Neutrophil (primary cell): ENCODE measurements around the gene CHIT1.
"Not testable (repeated sequence)": the region's sequence is repeated elsewhere in the genome, so short reads cannot be mapped to it uniquely, and the experiment has no call there.

ENCODE experiments used
- H3K27ac ChIP-seq: fragments of 200-600 bp; sonication (generic); 2 replicates; pipeline ENCODE4 v1.5.1; 2016; ENCODE audit warnings: mild to moderate bottlenecking, moderate library complexity
- H3K27me3 ChIP-seq: fragments of 200-600 bp; sonication (generic); 2 replicates; pipeline ENCODE4 v1.6.0; 2016; ENCODE audit warnings: mild to moderate bottlenecking
- H3K36me3 ChIP-seq: fragments of 200-600 bp; sonication (generic); 2 replicates; pipeline ENCODE4 v1.5.1; 2017
- H3K4me1 ChIP-seq, 2 experiments: fragments of 200-600 bp in 1 of 2; sonication (generic) in 1 of 2; 1 replicate in 1 of 2; 2 replicates in 1 of 2; pipeline versions ENCODE4 v1.5.1 to v1.6.1; 2013 to 2016; ENCODE audit warnings: low read depth in 1 of 2, low read length in 1 of 2, mild to moderate bottlenecking in 1 of 2, moderate library complexity in 1 of 2; ENCODE audit not compliant: control insufficient read depth in 1 of 2, insufficient read depth in 1 of 2
- H3K4me3 ChIP-seq, 2 experiments: fragments of 200-600 bp in 1 of 2; sonication (generic) in 1 of 2; 1 replicate in 1 of 2; 2 replicates in 1 of 2; pipeline ENCODE4 v1.5.1; 2013 to 2016; ENCODE audit warnings: low read depth in 1 of 2, low read length in 1 of 2, mild to moderate bottlenecking in 1 of 2, moderate library complexity in 1 of 2
- H3K9me3 ChIP-seq: fragments of 200-600 bp; sonication (generic); 2 replicates; pipeline ENCODE4 v1.5.1; 2016
- TF ChIP-seq, protein P1 (sequence below): fragments of 200-600 bp; sonication (generic); IDR thresholded peaks from 2 replicates; pipeline ENCODE4 v1.5.1; 2016; ENCODE audit warnings: antibody characterized with exemption

CHIT1 gene

DNA sequence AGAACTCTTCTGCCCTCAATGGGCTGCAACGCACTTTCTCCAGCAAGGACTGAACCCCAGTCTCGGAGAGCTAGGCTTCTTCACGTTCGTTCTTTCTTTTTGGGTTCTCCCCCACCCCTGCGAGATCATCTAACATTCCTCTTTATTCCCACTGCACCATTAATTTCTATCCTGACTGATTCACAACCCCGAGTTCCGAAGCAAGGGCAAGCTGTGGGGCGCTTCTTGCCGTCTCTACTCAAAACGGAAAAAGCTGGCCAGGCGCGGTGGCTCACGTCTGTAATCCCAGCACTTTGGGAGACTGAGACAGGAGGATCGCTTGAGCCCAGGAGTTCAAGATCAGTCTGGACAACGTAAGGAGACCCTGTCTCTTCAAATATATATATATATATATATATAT is 38.4 kb upstream of the CHIT1 start:
- TF ChIP-seq, protein P1, sequence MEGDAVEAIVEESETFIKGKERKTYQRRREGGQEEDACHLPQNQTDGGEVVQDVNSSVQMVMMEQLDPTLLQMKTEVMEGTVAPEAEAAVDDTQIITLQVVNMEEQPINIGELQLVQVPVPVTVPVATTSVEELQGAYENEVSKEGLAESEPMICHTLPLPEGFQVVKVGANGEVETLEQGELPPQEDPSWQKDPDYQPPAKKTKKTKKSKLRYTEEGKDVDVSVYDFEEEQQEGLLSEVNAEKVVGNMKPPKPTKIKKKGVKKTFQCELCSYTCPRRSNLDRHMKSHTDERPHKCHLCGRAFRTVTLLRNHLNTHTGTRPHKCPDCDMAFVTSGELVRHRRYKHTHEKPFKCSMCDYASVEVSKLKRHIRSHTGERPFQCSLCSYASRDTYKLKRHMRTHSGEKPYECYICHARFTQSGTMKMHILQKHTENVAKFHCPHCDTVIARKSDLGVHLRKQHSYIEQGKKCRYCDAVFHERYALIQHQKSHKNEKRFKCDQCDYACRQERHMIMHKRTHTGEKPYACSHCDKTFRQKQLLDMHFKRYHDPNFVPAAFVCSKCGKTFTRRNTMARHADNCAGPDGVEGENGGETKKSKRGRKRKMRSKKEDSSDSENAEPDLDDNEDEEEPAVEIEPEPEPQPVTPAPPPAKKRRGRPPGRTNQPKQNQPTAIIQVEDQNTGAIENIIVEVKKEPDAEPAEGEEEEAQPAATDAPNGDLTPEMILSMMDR, result no peak
- Histone ChIP-seq H3K36me3 (no peaks in the 10 kb centered on the region), H3K27ac (peak overlapping the region; percentile 71), H3K27me3 (no peaks in the 10 kb centered on the region), H3K4me3 (peak overlapping the region; percentile 72 to 83), H3K9me3 (no peaks in the 10 kb centered on the region), H3K4me1 (peaks cover 37 to 44% of the 10 kb centered on the region in 2 experiments)

DNA sequence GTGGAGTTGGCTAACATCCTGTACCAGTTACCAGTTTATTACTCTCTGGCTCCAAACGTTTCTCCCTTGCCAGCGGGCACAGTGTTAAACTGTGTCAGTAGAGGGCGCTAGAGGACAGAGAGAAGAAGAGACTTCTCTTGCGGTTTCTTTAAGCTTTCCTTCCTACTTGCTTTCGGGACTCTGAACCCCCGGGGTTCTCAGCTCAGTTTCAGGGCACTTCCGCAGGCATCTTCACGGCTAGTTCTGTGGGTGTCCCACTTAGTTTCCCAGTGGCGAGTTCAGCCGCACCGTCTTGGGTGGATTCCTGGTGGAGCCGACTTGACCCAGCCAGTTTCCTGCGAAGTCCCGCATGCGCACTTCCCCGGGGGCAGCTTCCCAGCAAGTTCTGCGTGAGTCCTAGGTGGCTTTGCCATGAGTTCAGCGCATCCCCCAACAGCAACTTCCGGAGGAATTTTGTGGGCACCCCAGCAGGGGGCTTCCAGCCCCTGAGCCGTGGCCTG is 37.9 kb upstream of the CHIT1 start:
- peak overlapping the region; percentile 72 to 83 for H3K4me3 ChIP-seq
- TF ChIP-seq, protein P1, result peak; percentile 93
- no peaks in the 10 kb centered on the region for H3K27me3 ChIP-seq
- H3K4me1 ChIP-seq, result peaks cover 32 to 39% of the 10 kb centered on the region in 2 experiments
- H3K9me3 ChIP-seq, result no peaks in the 10 kb centered on the region
- H3K36me3 ChIP-seq, result no peaks in the 10 kb centered on the region
- H3K27ac ChIP-seq, result peak overlapping the region; percentile 71

DNA sequence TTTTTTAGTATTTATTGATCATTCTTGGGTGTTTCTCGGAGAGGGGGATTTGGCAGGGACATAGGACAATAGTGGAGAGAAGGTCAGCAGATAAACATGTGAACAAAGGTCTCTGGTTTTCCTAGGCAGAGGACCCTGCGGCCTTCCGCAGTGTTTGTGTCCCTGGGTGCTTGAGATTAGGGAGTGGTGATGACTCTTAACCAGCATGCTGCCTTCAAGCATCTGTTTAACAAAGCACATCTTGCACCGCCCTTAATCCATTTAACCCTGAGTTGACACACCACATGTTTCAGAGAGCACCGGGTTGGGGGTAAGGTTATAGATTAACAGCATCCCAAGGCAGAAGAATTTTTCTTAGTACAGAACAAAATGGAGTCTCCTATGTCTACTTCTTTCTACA is 36.7 kb upstream of the CHIT1 start:
- H3K36me3 ChIP-seq, H3K4me3 ChIP-seq, H3K9me3 ChIP-seq, H3K27me3 ChIP-seq, H3K27ac ChIP-seq: not testable (repeated sequence)
- peaks cover 30 to 32% of the 10 kb centered on the region in 2 experiments for H3K4me1 ChIP-seq

DNA sequence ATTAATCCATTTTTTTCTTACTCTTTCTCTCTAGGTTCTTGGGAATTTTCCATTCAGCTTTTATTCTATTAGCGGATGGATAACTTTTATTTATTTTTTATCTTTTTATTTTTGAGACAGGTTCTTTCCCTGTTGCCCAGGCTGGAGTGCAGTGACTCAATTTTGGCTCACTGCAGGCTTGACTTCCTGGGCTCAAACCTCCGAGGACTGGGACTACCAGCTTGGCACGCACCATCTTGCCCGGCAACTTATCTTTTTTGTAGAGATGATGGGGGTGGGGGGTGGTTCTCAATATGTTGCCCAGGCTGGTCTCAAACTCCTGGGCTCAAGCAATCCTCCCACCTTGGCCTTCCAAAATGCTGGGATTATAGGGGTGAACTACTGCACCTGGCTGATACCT is 36.1 kb upstream of the CHIT1 start:
- no peaks in the 10 kb centered on the region for H3K9me3 ChIP-seq
- no peak overlapping the region for H3K27ac ChIP-seq
- peaks cover 4% of the 10 kb centered on the region for H3K27me3 ChIP-seq
- peaks cover 24 to 26% of the 10 kb centered on the region in 2 experiments for H3K4me1 ChIP-seq
- no peak overlapping the region for H3K4me3 ChIP-seq
- TF ChIP-seq, protein P1, result no peak
- no peaks in the 10 kb centered on the region for H3K36me3 ChIP-seq

DNA sequence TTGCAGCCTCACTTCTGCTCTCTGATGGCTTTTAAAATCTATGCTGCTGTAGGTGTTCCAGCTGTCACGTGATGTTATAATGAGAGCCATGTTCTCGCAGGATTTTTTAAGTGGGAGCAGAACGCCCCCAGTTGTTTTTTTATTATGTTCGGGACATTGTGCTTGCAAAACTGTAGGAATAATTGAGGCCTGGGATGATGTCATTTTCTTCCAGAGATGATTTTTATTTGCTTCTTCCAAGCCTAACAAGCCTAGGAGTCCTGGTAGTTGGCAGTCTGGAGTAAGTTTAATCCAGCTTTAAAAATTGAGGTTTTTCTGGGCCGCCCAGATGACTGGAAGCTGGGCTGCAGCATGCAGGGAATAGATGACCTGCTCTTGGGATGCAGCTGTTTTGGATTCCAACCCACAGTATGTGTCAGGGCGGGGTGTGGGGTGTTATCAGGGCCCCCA is 34.6 kb upstream of the CHIT1 start:
- TF ChIP-seq, protein P1, result no peak

DNA sequence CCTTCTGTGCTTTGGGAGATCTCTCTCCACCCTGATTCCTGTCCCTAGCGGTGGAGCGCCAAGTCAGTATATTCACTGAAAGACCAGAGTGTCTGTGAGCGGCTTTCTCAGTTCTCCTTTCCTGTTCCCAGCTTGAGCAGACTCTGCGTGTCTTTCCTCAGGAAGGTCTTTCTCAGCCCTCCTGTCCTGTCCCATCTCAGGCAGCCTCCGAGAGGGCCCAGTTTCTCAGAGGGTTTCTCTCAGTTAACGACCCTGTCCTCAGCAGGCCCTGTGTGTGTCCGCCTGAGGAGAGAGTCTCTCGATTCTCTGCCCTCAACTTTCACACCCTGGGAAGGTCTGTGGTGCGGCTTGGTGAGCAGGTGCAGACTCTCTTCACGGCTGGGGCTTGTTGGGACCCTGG is 34.0 kb upstream of the CHIT1 start:
- no peaks in the 10 kb centered on the region for H3K9me3 ChIP-seq
- H3K27me3 ChIP-seq, result peaks cover 4% of the 10 kb centered on the region
- no peaks in the 10 kb centered on the region for H3K36me3 ChIP-seq
- TF ChIP-seq, protein P1, result no peak
- H3K4me3 ChIP-seq, result no peak overlapping the region
- peaks cover 13 to 14% of the 10 kb centered on the region in 2 experiments for H3K4me1 ChIP-seq
- H3K27ac ChIP-seq, result no peak overlapping the region

More for the DNA sequence above, 34.6 kb upstream of the CHIT1 start:
- H3K27me3 ChIP-seq, result peaks cover 4% of the 10 kb centered on the region
- no peaks in the 10 kb centered on the region for H3K36me3 ChIP-seq
- H3K4me3 ChIP-seq, result no peak overlapping the region
- H3K4me1 ChIP-seq, result peaks cover 19% of the 10 kb centered on the region in 2 experiments
- no peaks in the 10 kb centered on the region for H3K9me3 ChIP-seq
- no peak overlapping the region for H3K27ac ChIP-seq

DNA sequence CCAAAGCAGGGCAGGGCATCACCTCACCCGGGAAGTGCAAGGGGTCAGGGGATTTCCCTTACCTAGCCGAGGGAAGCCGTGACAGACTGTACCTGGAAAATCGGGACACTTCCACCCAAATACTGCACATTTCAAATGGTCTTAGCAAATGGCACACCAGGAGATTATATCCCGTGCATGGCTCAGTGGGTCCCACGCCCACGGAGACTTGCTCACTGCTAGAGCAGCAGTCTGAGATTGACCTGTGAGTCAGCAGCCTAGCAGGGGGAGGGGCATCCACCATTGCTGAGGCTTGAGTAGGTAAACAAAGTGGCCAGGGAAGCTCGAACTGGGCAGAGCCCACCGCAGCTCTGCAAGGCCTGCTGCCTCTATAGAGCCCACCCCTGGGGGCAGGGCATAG is 27.2 kb upstream of the CHIT1 start:
- not testable (repeated sequence) for H3K4me3 ChIP-seq

DNA sequence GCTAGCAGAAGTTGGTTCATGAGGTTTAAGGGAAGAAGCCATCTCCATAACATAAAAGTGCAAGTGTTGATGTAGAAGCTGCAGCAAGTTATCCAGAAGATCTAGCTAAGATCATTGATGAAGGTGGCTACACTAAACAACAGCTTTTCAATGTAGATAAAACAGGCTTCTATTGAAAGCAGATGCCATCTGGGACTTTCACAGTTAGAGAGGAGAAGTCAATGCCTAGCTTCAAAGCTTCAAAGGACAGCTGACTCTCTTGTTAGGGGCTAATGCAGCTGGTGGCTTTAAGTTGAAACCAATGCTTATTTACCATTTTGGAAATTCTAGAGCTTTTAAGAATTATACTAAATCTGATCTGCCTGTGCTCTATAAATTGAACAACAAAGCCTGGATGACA is 25.3 kb upstream of the CHIT1 start:
- H3K4me1 ChIP-seq, H3K27ac ChIP-seq, H3K9me3 ChIP-seq, H3K36me3 ChIP-seq, H3K4me3 ChIP-seq: not testable (repeated sequence)
- peaks cover 54% of the 10 kb centered on the region for H3K27me3 ChIP-seq

More for the DNA sequence above, 27.2 kb upstream of the CHIT1 start:
- H3K4me1 ChIP-seq, H3K36me3 ChIP-seq, H3K9me3 ChIP-seq, H3K27ac ChIP-seq: not testable (repeated sequence)
- peaks cover 50% of the 10 kb centered on the region for H3K27me3 ChIP-seq
